Prostate gland (tissue), 2 donors: Measurements from ENCODE around the gene RIMOC1.

ENCODE experiments used
- CTCF ChIP-seq, 4 experiments: fragments of 200-600 bp in 2 of 4; fragments of 450-650 bp in 2 of 4; sonication (generic) in 2 of 4; IDR thresholded peaks; 1 replicate in 3 of 4; 2 replicates in 1 of 4; pipeline ENCODE4 v1.5.1; 2016 to 2019; ENCODE audit warnings: antibody characterized with exemption in 4 of 4, mild to moderate bottlenecking in 2 of 4, moderate library complexity in 2 of 4
- POLR2A ChIP-seq: fragments of 450-650 bp; IDR thresholded peaks from one replicate; pipeline ENCODE4 v1.6.1; 2016; ENCODE audit warnings: antibody characterized with exemption, mild to moderate bottlenecking
- POLR2AphosphoS5 ChIP-seq: sonication (generic); formaldehyde crosslinking; IDR thresholded peaks from one replicate; pipeline ENCODE4 v1.6.1; 2017; ENCODE audit warnings: antibody characterized with exemption

DNA sequence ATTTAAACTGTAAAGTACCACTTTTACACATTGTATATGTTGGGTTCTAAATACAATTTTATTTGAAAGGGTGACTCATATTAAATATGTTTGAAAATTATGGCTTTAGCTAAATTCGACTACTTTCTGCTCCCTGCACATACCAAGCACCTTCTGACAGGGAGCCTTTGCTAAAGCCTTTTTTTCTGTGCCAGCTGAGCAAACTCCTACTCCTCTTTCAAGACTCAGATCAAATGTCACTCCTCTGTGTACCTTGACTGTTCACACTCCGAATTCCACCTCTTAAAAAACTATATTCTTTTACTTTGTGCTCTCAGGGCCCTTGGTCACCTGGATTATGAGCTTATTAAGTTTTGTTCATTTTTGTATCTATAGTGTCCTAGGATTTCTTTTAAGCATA, 27.5 kb upstream of the RIMOC1 start:
- TF ChIP-seq CTCF (IDR thresholded peaks at IDR 0.05) (no peak), POLR2A (no peak), POLR2AphosphoS5 (no peak)
